Measurements from ENCODE around the gene LDHA. TPM values are rescaled to one million over a fixed set of nuclear protein-coding genes. Genes with fewer than 3 reads are reported as not detected.
A peak's percentile ranks its signal among the peaks of the same experiment; 100 is the strongest.

LDHA gene
- total and polyA plus RNA-seq, 2 of the 13 experiments (the other 11 are each of a cell fraction or from before 2014, with no cell fraction given), result 805 to 1,547 TPM

DNA sequence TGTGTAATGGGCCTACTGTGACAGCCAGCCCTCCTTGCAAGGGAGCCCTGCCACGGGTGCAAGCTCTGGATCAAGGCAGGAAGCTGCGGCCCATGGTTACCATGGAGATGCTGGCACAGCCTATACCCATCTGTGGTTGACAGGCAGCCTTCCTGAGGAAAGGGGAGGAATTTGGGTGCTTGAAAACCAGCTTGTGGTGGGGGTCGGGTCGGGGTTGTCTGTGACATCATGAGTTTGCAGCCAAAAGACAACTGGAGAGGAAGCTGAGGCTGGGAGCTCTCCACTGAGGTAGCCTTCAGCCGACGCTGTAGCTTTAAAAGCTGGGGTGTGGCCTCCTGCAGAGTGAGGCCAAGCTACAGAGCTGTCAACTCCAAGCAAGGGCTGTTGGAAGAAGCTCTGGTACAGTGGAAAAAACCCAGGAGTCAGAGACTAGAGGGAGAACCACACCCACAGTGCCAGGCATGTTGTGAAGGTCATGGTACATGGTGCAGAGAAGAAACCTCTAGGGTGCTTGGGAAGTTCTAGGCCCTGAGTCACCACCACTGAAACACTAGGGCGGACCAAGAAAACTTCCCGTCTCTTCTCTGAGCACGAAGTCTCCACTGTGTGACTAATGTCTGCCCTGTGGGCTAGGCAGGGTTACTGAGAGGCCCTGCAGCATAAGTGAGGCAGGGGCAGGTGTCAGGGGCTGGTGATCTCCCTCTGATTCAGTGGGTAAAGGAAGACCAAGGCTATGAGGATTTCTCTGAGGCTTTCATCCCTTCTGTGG, 10.8 kb upstream of the LDHA start (continued):
- TF ChIP-seq ZNF143 (CRISPR knock-in tag; IDR thresholded peaks at IDR 0.05), result peak; percentile 30; the same call in 1 of the 2 replicates
- 0 out of 2 replicates have a peak, but pooled peaks have one; percentile 7 for TF ChIP-seq NR2F6 (IDR thresholded peaks at IDR 0.05)
- no peak for TF ChIP-seq NR2F6 (CRISPR knock-in tag; IDR thresholded peaks at IDR 0.05)
- no peak for TF ChIP-seq NCOR1 (IDR thresholded peaks at IDR 0.05; ENCODE audit: borderline replicate concordance, low read length)
- TF ChIP-seq MXI1 (IDR thresholded peaks at IDR 0.05; ENCODE audit: borderline replicate concordance, low read depth, low read length), result peak; percentile 38; the same call in 1 of the 3 replicates
- TF ChIP-seq YEATS2 (CRISPR knock-in tag; IDR thresholded peaks at IDR 0.05; ENCODE audit: borderline replicate concordance), result no peak
- peak; percentile 44; the same call in 1 of the 2 replicates for TF ChIP-seq FOXC1 (CRISPR knock-in tag; IDR thresholded peaks at IDR 0.05; ENCODE audit: borderline replicate concordance)
- TF ChIP-seq ZMYM3 (CRISPR knock-in tag; IDR thresholded peaks at IDR 0.05), result peak; percentile 28; the same call in 1 of the 2 replicates
- TF ChIP-seq ZBTB7A (CRISPR knock-in tag; IDR thresholded peaks at IDR 0.05), result no peak
- TF ChIP-seq SNAPC2 (CRISPR knock-in tag; IDR thresholded peaks at IDR 0.05), result peak; percentile 56; the same call in 1 of the 2 replicates
- TF ChIP-seq, protein P1, sequence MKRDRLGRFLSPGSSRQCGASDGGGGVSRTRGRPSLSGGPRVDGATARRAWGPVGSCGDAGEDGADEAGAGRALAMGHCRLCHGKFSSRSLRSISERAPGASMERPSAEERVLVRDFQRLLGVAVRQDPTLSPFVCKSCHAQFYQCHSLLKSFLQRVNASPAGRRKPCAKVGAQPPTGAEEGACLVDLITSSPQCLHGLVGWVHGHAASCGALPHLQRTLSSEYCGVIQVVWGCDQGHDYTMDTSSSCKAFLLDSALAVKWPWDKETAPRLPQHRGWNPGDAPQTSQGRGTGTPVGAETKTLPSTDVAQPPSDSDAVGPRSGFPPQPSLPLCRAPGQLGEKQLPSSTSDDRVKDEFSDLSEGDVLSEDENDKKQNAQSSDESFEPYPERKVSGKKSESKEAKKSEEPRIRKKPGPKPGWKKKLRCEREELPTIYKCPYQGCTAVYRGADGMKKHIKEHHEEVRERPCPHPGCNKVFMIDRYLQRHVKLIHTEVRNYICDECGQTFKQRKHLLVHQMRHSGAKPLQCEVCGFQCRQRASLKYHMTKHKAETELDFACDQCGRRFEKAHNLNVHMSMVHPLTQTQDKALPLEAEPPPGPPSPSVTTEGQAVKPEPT (CRISPR knock-in tag; IDR thresholded peaks at IDR 0.05; ENCODE audit: low read depth), result peak; percentile 59; the same call in 1 of the 2 replicates
- no peak for TF ChIP-seq ZNF260 (CRISPR knock-in tag; IDR thresholded peaks at IDR 0.05; ENCODE audit: borderline replicate concordance, low read depth)
- TF ChIP-seq, protein P2, sequence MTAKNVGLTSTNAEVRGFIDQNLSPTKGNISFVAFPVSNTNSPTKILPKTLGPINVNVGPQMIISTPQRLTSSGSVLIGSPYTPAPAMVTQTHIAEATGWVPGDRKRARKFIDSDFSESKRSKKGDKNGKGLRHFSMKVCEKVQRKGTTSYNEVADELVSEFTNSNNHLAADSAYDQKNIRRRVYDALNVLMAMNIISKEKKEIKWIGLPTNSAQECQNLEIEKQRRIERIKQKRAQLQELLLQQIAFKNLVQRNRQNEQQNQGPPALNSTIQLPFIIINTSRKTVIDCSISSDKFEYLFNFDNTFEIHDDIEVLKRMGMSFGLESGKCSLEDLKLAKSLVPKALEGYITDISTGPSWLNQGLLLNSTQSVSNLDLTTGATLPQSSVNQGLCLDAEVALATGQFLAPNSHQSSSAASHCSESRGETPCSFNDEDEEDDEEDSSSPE (CRISPR knock-in tag; IDR thresholded peaks at IDR 0.05), result 0 out of 2 replicates have a peak, but pooled peaks have one; percentile 13
- TF ChIP-seq, protein P3, sequence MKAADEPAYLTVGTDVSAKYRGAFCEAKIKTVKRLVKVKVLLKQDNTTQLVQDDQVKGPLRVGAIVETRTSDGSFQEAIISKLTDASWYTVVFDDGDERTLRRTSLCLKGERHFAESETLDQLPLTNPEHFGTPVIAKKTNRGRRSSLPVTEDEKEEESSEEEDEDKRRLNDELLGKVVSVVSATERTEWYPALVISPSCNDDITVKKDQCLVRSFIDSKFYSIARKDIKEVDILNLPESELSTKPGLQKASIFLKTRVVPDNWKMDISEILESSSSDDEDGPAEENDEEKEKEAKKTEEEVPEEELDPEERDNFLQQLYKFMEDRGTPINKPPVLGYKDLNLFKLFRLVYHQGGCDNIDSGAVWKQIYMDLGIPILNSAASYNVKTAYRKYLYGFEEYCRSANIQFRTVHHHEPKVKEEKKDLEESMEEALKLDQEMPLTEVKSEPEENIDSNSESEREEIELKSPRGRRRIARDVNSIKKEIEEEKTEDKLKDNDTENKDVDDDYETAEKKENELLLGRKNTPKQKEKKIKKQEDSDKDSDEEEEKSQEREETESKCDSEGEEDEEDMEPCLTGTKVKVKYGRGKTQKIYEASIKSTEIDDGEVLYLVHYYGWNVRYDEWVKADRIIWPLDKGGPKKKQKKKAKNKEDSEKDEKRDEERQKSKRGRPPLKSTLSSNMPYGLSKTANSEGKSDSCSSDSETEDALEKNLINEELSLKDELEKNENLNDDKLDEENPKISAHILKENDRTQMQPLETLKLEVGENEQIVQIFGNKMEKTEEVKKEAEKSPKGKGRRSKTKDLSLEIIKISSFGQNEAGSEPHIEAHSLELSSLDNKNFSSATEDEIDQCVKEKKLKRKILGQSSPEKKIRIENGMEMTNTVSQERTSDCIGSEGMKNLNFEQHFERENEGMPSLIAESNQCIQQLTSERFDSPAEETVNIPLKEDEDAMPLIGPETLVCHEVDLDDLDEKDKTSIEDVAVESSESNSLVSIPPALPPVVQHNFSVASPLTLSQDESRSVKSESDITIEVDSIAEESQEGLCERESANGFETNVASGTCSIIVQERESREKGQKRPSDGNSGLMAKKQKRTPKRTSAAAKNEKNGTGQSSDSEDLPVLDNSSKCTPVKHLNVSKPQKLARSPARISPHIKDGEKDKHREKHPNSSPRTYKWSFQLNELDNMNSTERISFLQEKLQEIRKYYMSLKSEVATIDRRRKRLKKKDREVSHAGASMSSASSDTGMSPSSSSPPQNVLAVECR (CRISPR knock-in tag; IDR thresholded peaks at IDR 0.05; ENCODE audit: borderline replicate concordance), result peak; percentile 62
- peak; percentile 90 for TF ChIP-seq KDM5B (CRISPR knock-in tag; IDR thresholded peaks at IDR 0.05; ENCODE audit: borderline replicate concordance)
- TF ChIP-seq TOPORS (CRISPR knock-in tag; IDR thresholded peaks at IDR 0.05), result 0 out of 2 replicates have a peak, but pooled peaks have one; percentile 37
- 0 out of 2 replicates have a peak, but pooled peaks have one; percentile 2 for TF ChIP-seq ZNF230 (CRISPR knock-in tag; IDR thresholded peaks at IDR 0.05)
- no peak for TF ChIP-seq SOX13 (IDR thresholded peaks at IDR 0.05)
- peak in 1 of 2 experiments; percentile 46; a peak in 1 of 4 replicates for TF ChIP-seq SOX13 (CRISPR knock-in tag; conservative IDR thresholded peaks at IDR 0.05 in 1 of 2, IDR thresholded peaks at IDR 0.05 in 1 of 2)
- 0 out of 2 replicates have a peak, but pooled peaks have one; percentile 6 for TF ChIP-seq ZNF543 (CRISPR knock-in tag; IDR thresholded peaks at IDR 0.05)
- TF ChIP-seq KDM6A (CRISPR knock-in tag; IDR thresholded peaks at IDR 0.05; ENCODE audit: low read depth), result 0 out of 2 replicates have a peak, but pooled peaks have one; percentile 7
- TF ChIP-seq ATF1 (CRISPR knock-in tag; IDR thresholded peaks at IDR 0.05), result no peak
- TF ChIP-seq ZNF160 (CRISPR knock-in tag; IDR thresholded peaks at IDR 0.05), result 0 out of 2 replicates have a peak, but pooled peaks have one; percentile 57
